GM18909 (cell line): ENCODE measurements around the gene MRPL4.

Experiments
- ATAC-seq: cut with Tn5 transposase; IDR thresholded peaks from one replicate; pipeline ENCODE4 v1.9.1; 2021; ENCODE audit warnings: mild to moderate bottlenecking; ENCODE audit not compliant: unreplicated experiment, poor library complexity

The MRPL4 gene

GRCh38 chr19:10251792-10252694 lies at the start of gene MRPL4:
Gene MRPL4, plus strand, starts transcription at chr19:10252214. Its CDS starts 40 bp downstream, at chr19:10252254.
- peak; percentile 89 for ATAC-seq

DNA sequence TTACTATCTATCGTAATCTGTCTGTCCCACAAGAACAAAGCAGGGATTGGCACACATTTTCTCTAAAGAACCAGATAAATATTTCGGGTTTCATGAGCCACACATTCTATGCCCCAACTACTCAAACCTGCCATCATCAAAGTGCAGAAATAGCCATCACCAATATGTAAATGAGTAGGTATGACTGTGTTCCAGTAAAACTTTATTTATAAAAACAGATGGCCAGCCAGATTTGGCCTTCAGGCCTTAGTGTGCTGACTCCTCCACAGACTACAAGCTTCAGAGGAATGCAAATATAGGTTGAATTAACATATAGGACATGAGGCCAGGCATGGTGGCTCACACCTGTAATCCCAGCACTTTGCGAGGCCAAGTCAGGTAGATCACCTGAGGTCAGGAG lies 48.3 kb upstream of the MRPL4 start:
- ATAC-seq: no peak

DNA sequence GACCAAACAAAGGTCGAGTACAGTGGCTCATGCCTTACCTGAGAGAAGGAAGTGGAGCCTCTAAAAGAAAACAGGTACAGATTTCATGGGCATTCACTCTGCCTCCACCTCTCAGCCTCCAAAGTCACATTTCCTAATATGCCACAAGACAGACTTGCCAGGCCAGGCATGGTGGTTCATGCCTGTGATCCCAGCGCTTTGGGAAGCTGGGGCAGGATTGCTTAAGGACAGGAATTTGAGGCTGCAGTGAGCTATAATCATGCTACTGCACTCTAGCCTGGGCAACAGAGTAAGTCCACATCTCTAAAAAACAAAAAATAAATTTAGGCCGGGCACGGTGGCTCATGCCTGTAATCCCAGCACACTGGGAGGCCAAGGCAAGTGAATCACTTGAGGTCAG lies 46.4 kb upstream of the MRPL4 start:
- ATAC-seq: no peak

DNA sequence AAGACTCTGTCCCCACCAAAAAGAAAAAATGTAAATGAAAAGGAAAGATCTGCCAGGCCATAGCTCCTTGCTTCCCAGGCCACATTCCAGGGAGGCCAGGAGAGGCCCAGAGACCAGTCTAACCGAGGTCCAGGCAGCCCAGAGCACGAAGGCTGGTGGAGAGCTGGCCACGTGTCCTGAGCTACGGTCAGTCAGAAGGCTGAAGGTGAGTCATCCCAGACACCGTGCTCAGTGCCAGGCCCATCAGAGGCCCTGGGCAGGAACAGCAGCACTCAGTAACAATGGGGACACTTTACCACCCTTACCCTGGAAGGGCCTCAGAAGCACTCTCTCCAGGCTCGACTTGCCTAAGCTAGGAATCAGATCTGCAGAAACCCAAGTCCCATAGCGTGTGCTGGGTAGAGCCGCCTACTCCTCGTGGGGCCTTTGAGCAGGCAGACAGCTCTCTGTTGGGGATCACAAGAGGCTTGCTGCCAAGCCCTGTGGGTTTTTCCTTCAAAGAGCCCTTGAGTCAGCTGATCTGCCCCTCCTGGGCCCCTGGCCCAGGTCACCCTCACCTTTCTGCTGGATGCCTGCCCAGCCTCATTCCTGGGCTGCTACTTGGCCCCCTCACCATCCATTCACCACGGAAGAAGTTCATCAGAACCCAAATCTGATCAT lies 45.7 kb upstream of the MRPL4 start:
- ATAC-seq: no peak

GRCh38 chr19:10207026-10207425 lies 45.0 kb upstream of the MRPL4 start:
- no peak for ATAC-seq

- ATAC-seq: no peak
These were observed 42.7 kb upstream of the MRPL4 start for GRCh38 chr19:10209315-10209714.

DNA sequence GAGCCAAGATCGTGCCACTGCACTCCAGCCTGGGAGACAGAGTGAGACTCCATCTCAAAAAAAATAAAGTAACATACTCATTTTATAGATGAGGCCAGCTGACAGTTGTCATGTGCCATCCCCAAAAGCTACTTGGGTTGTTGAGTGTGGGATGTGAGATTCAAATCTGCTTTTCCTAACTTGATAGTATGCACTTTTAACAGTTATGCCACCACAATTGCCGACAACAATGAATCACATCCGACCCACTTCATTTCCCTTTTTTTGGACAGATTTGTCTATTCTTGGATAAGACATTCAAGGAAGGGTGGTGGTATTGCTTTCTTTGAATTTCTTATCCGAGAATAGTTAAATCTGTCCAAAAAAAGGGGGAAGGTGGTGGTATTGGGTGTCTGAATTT lies 41.0 kb upstream of the MRPL4 start:
- no peak for ATAC-seq

DNA sequence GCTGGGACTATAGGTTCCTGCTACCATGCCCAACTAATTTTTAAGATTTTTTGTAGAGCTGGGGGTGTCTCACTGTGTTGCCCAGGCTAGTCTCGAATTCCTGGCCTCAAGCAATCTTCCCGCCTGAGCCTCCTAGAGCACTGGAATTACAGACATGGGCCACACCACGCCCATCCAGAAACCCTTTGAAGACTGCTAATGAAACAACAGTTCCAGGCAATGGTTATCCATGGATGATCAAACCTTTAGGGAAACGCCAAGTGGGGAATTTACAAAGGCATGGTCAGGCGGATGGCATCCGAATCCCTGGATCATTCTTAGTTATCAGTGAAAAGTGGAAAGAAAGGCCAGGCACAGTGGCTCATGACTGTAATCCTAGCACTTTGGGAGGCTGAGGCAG lies 40.3 kb upstream of the MRPL4 start:
- ATAC-seq: no peak

GRCh38 chr19:10214784-10215183 lies 37.2 kb upstream of the MRPL4 start:
- no peak for ATAC-seq

DNA sequence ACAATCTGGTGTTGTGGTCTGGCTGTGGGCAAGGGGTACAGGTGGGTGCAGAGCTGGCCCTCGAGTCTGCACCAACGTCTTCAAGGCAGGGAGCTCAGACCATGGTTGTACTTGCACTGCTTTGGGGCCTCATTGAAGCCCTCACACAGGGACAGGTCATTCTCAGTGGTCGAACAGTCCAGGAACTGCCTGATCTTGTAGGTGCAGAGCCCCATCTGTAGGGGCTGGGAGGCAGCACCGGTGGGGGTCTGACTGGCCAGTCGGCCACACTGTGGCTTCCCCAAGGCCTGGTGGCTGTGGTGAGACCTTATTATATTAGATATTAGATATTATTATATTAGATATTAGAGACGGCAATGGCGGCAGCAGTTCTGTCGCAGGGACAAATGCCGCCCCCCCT lies 34.9 kb upstream of the MRPL4 start:
- no peak for ATAC-seq

DNA sequence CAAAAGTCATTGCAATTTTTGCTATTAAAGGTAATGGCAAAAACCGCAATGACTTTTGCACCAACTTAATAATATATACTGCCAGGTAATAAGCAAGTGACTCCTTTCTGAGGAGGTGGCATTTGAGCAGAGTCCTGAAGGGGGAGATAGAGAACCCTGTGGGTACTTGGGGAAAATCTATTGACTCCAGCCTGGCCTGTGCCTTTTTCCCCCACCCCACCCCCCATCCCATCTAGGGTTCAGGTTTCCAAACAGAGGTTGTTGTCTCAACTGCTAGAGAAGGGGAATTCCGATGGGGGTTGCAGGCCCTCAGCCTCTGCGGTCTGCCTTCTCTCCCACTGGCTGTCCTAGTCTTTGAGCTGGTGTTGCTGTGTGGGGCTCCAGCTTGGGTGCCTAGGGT lies 32.3 kb upstream of the MRPL4 start:
- no peak for ATAC-seq

GRCh38 chr19:10220695-10221094 lies 31.3 kb upstream of the MRPL4 start:
- no peak for ATAC-seq

DNA sequence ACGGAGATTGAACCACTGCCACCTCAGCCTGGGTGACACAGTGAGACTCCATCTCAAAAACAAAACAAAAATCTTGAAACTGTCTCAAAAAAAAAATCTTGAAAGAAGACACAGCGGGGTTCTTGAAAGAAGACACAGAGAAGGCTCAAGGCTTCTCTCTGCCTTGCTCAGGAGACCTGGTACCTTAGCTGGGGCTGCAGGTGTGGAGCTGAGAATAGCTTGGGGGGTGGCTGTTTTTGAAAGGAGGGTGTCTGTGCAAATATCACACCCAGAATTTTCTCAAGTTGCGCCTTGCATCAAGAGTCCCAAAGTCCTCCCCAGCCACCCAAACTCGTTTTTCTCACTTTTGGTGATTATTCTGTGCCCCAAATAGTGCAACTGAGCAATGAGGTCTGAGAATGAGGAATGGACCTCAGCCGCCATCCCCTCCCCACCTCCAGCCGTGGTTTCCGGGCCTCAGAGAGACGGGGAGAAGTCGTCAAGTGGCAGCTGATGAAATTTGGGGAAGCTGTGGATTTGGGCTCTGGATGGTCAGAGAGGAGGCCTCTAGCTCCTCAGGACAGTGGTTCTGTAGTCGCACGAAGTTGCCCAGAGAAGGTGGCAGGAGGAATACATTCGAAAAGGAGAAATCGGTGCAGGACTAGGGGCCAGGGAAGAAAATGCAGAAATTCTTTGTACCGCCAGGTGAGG lies 29.7 kb upstream of the MRPL4 start:
- no peak for ATAC-seq

GRCh38 chr19:10223488-10224213 lies 28.4 kb upstream of the MRPL4 start:
- no peak for ATAC-seq

- no peak for ATAC-seq
These were observed 27.7 kb upstream of the MRPL4 start for GRCh38 chr19:10224337-10224736.

- ATAC-seq: no peak
These were observed 26.0 kb upstream of the MRPL4 start for GRCh38 chr19:10226021-10226375.

- ATAC-seq: no peak
These were observed 25.5 kb upstream of the MRPL4 start for GRCh38 chr19:10226376-10227025.

- ATAC-seq: no peak
These were observed 24.7 kb upstream of the MRPL4 start for GRCh38 chr19:10227026-10227971.

DNA sequence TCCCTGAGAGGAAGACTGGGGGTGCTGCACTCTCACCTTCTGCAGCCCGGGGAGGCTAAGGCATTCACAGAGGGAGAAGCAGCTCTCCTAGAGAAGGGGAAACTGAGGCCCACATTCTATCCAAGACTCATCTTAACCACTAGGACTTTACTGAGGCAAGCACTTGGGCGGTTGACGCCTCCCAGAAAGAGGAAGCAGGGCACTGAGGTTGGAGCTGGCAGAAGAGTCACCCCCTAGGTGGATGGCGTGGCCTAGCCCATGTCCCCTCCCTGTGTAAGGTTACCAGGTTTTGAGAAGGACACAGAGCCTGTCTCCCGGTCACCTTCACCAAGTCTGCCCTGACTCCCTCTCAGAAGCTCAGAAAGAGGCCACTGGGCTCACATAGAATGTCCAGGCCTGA lies 23.6 kb upstream of the MRPL4 start:
- no peak for ATAC-seq
